OCI-LY3 (cell line): Measurements from ENCODE around the gene FBLIM1.

Source experiments
- EZH2phosphoT487 ChIP-seq: fragments of 200-600 bp; shearing (Covaris generic); IDR thresholded peaks from 2 replicates; pipeline ENCODE4 v1.6.1; 2018; ENCODE audit warnings: antibody characterized with exemption, mixed run types, low read depth
- TF ChIP-seq, protein P1 (sequence below): fragments of 200-600, 300-600 bp; sonication (generic); IDR thresholded peaks from 2 replicates; pipeline ENCODE4 v1.5.1; 2014; ENCODE audit warnings: antibody characterized with exemption, low read length, low read depth

- TF ChIP-seq, protein P1, sequence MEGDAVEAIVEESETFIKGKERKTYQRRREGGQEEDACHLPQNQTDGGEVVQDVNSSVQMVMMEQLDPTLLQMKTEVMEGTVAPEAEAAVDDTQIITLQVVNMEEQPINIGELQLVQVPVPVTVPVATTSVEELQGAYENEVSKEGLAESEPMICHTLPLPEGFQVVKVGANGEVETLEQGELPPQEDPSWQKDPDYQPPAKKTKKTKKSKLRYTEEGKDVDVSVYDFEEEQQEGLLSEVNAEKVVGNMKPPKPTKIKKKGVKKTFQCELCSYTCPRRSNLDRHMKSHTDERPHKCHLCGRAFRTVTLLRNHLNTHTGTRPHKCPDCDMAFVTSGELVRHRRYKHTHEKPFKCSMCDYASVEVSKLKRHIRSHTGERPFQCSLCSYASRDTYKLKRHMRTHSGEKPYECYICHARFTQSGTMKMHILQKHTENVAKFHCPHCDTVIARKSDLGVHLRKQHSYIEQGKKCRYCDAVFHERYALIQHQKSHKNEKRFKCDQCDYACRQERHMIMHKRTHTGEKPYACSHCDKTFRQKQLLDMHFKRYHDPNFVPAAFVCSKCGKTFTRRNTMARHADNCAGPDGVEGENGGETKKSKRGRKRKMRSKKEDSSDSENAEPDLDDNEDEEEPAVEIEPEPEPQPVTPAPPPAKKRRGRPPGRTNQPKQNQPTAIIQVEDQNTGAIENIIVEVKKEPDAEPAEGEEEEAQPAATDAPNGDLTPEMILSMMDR: no peak
- TF ChIP-seq EZH2phosphoT487: no peak
These were observed 7.7 kb upstream of the FBLIM1 start for GRCh38 chr1:15750924-15751323.
